Uterus (tissue), 2 donors: Measurements from ENCODE around the gene WNK3.

Source experiments
- POLR2A ChIP-seq, 2 donors: fragments of 450-650 bp; IDR thresholded peaks; one replicate each; pipeline ENCODE4 v1.6.1; 2016; ENCODE audit warnings: antibody characterized with exemption in 2 of 2, mild to moderate bottlenecking in 1 of 2, moderate library complexity in 1 of 2
- TF ChIP-seq, protein P1 (sequence below), 4 experiments: fragments of 200-600 bp in 2 of 4; fragments of 450-650 bp in 2 of 4; sonication (generic) in 2 of 4; IDR thresholded peaks; one replicate each; pipeline ENCODE4 v1.5.1; 2016 to 2019; ENCODE audit warnings: antibody characterized with exemption in 4 of 4, mild to moderate bottlenecking in 2 of 4, moderate library complexity in 1 of 4

DNA sequence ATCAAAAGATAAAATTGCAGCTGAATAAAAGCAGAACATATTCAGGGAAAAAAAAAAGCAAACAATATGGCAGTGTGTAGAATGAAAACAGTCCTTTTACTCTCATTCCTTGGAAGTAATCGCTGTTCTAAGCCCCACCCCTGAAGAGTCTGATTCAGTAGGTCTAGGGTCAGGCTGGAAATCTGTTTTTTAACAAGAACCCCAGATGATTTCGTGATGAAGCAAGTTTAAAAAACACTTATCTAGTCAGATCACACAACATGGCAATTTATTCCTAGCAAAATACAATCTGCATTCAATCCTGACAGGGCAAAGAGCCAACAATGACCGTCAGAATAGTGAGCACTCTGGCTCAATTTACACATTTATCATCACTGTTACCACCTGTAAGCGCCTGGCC lies 190.9 kb downstream of the WNK3 start:
- TF ChIP-seq, protein P1, sequence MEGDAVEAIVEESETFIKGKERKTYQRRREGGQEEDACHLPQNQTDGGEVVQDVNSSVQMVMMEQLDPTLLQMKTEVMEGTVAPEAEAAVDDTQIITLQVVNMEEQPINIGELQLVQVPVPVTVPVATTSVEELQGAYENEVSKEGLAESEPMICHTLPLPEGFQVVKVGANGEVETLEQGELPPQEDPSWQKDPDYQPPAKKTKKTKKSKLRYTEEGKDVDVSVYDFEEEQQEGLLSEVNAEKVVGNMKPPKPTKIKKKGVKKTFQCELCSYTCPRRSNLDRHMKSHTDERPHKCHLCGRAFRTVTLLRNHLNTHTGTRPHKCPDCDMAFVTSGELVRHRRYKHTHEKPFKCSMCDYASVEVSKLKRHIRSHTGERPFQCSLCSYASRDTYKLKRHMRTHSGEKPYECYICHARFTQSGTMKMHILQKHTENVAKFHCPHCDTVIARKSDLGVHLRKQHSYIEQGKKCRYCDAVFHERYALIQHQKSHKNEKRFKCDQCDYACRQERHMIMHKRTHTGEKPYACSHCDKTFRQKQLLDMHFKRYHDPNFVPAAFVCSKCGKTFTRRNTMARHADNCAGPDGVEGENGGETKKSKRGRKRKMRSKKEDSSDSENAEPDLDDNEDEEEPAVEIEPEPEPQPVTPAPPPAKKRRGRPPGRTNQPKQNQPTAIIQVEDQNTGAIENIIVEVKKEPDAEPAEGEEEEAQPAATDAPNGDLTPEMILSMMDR (IDR thresholded peaks at IDR 0.05): no peak
- TF ChIP-seq POLR2A (IDR thresholded peaks at IDR 0.05): no peak
